GM12878 (cell line): ENCODE data around the gene TMEM132C.

Experiments used
- CTCF ChIP-seq, 3 experiments: IDR thresholded peaks in 2 of 3; conservative IDR thresholded peaks in 1 of 3; 2 replicates each; pipeline ENCODE4 v1.5.1; 2011; ENCODE audit warnings: low read depth in 3 of 3, low read length in 3 of 3, mild to moderate bottlenecking in 3 of 3, control low read depth in 2 of 3, moderate library complexity in 2 of 3, inconsistent platforms in 1 of 3, mixed read lengths in 1 of 3; ENCODE audit not compliant: control insufficient read depth in 2 of 3, insufficient read depth in 1 of 3; ENCODE audit errors: extremely low read depth in 1 of 3
- POLR2A ChIP-seq: IDR thresholded peaks from 2 replicates; pipeline ENCODE4 v1.6.1; 2011; ENCODE audit warnings: low read depth, mild to moderate bottlenecking, low read length

GRCh38 chr12:128312661-128313060 lies 45.7 kb downstream of the TMEM132C start:
- no peak for TF ChIP-seq POLR2A
- TF ChIP-seq CTCF (IDR thresholded peaks at IDR 0.05 in 2 of 3, conservative IDR thresholded peaks at IDR 0.05 in 1 of 3; ENCODE audit: control insufficient read depth in 2 of 3, extremely low read depth in 1 of 3, insufficient read depth in 1 of 3, low read depth in 3 of 3, low read length in 3 of 3): no peak
